Upper lobe of right lung (tissue), 1 donor: ENCODE data around the gene CCDC13. TPM values are rescaled to one million over a fixed set of nuclear protein-coding genes. Genes with fewer than 3 reads are reported as not detected.

Source experiments
- ATAC-seq: fragments of 200-7000 bp; cut with Tn5 transposase; one replicate; pipeline ENCODE4 v1.9.1; 2020; ENCODE audit warnings: mild to moderate bottlenecking, moderate library complexity
- DNase-seq: peaks from one replicate; pipeline ENCODE4 v3.0.0-alpha.2; 2020
- H3K27ac ChIP-seq: fragments of 200-600 bp; one replicate; pipeline ENCODE4 v1.8.0; 2022
- H3K27me3 ChIP-seq: fragments of 200-600 bp; one replicate; pipeline ENCODE4 v1.8.0; 2022; ENCODE audit warnings: mild to moderate bottlenecking
- H3K36me3 ChIP-seq: fragments of 200-600 bp; one replicate; pipeline ENCODE4 v1.8.0; 2022
- H3K4me1 ChIP-seq: fragments of 200-600 bp; one replicate; pipeline ENCODE4 v1.8.0; 2022
- H3K4me3 ChIP-seq: fragments of 200-600 bp; one replicate; pipeline ENCODE4 v1.8.0; 2022; ENCODE audit warnings: mild to moderate bottlenecking
- H3K9me3 ChIP-seq: fragments of 200-600 bp; one replicate; pipeline ENCODE4 v1.8.0; 2022
- intact Hi-C: fragments of 100-400 bp; cut with DNase I; formaldehyde crosslinking; loops from one replicate; pipeline ENCODE4 v1.11.0; 2022
- total RNA-seq: library from RNA; stranded (reverse); fragmentation: NEBNext Ultra II Directional; extraction: Animal tissue kit (Norgen Biotek cat#: 25700); gene quantifications from one replicate; pipeline ENCODE4 v1.2.1, GENCODE V29; 2021
- TF ChIP-seq, protein P1 (sequence below): fragments of 200-600 bp; IDR thresholded peaks from one replicate; pipeline ENCODE4 v1.8.0; 2022; ENCODE audit warnings: antibody characterized with exemption
- donor health status: DM: no; HTN: yes; CAD: no; lungs with severe emphysema.

Gene CCDC13
- total RNA-seq, 1 donor from 2014 or later: 0.87 TPM

DNA sequence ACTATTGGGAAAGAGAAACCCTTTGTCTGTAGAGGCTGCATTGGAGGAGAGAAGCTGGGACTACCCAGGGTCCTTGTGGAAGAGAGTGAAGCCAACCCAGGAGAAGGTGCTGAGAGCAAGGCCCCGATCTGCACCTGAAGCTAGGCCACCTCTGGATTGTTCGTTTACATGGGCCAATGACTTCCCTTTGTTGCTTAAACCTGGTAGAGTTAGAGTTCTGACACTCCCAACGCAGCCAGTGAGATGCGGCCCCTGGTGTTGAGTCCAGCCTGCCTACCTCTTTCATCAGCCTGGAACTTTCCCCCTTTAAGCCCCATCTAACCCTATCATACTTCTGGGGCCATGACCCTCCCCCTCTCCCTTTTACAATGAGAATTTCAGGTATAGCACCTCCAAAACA, 30.8 kb downstream of the CCDC13 start:
- Histone ChIP-seq H3K9me3 (no peaks in the 10 kb centered on the region), H3K27ac (no peak overlapping the region), H3K4me3 (no peak overlapping the region), H3K4me1 (peaks cover 14% of the 10 kb centered on the region), H3K36me3 (no peaks in the 10 kb centered on the region), H3K27me3 (no peaks in the 10 kb centered on the region)
- no peak for ATAC-seq
- DNase-seq: no peak
- intact Hi-C loops: no loop called here
- TF ChIP-seq, protein P1, sequence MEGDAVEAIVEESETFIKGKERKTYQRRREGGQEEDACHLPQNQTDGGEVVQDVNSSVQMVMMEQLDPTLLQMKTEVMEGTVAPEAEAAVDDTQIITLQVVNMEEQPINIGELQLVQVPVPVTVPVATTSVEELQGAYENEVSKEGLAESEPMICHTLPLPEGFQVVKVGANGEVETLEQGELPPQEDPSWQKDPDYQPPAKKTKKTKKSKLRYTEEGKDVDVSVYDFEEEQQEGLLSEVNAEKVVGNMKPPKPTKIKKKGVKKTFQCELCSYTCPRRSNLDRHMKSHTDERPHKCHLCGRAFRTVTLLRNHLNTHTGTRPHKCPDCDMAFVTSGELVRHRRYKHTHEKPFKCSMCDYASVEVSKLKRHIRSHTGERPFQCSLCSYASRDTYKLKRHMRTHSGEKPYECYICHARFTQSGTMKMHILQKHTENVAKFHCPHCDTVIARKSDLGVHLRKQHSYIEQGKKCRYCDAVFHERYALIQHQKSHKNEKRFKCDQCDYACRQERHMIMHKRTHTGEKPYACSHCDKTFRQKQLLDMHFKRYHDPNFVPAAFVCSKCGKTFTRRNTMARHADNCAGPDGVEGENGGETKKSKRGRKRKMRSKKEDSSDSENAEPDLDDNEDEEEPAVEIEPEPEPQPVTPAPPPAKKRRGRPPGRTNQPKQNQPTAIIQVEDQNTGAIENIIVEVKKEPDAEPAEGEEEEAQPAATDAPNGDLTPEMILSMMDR: no peak

DNA sequence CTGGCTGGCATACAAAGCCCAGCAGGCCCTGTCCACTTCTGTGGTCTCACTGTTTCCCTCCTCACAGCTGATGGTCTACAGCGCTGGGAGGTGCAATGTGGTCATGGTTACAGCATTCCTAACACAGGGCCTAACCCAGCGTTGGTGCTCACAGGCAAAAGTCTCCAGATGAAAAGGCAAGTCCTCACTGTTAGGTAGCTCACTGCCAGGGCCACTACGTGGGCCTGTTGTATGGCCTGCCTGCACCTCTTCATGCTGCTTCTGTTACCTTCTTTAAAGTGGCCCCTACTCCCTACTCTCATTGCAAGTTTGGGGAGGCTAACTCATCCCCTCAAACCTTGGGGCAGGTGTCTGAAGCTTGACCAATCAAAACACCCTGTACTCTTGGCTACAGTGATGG, 31.3 kb downstream of the CCDC13 start:
- Histone ChIP-seq H3K27ac (no peak overlapping the region), H3K4me3 (no peak overlapping the region), H3K36me3 (no peaks in the 10 kb centered on the region), H3K9me3 (no peaks in the 10 kb centered on the region), H3K4me1 (peaks cover 13% of the 10 kb centered on the region), H3K27me3 (no peaks in the 10 kb centered on the region)
- TF ChIP-seq, protein P1: no peak
- DNase-seq: no peak
- intact Hi-C loops: no loop called here
- ATAC-seq: no peak

DNA sequence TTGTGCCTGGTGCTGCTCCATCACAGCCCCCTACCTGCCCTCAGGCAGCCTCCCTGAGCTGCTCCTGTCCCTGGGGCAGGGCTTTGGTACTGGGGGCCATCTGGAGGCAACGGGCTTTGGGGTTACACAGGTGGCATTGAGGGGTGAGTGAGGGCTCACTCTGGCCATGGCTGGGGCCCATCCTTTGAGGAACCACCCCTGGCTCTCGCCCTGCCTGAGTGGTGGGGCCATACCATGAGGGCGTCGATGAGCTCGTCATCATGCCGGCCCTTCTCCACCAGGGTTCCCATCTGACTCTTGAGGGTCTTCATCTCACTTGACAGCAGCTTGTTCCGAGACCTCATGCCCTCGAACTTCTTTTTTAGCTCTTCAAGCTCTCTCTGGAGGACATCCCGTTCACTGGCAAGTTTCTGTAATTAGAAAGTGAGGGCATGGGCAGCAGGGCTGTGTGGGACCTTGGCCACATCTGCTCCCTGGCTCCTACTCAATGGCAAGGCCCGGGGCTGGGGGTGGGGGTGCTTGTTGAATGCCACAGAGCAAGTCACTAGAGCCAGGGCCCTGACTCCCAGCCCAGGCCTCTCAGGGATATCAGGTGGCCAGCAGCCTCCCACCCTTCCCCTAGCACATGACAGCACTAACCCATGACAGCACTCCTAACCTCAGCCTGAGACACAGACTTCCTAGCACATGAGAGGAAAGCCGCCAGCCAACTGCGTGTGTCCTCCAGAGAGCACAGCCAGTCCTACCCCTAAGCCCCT, 33.5 kb downstream of the CCDC13 start:
- DNase-seq (no peak), ATAC-seq (peak; percentile 37)
- no peak overlapping the region for H3K4me3 ChIP-seq
- H3K4me1 ChIP-seq: no peaks in the 10 kb centered on the region
- intact Hi-C loops: no loop called here
- no peaks in the 10 kb centered on the region for H3K27me3 ChIP-seq
- TF ChIP-seq, protein P1: no peak
- no peaks in the 10 kb centered on the region for H3K9me3 ChIP-seq
- H3K36me3 ChIP-seq: no peaks in the 10 kb centered on the region
- H3K27ac ChIP-seq: no peak overlapping the region

- no peak overlapping the region for H3K4me3 ChIP-seq
- H3K9me3 ChIP-seq: no peaks in the 10 kb centered on the region
- H3K27ac ChIP-seq: no peak overlapping the region
- intact Hi-C loops: no loop called here
- H3K36me3 ChIP-seq: no peaks in the 10 kb centered on the region
- H3K4me1 ChIP-seq: no peaks in the 10 kb centered on the region
- H3K27me3 ChIP-seq: no peaks in the 10 kb centered on the region
- ATAC-seq: no peak
- DNase-seq: no peak
- TF ChIP-seq, protein P1: no peak
Measured at GRCh38 chr3:42736531-42736930, 36.5 kb downstream of the CCDC13 start.

GRCh38 chr3:42736081-42736480, 37.0 kb downstream of the CCDC13 start:
- H3K27me3 ChIP-seq: no peaks in the 10 kb centered on the region
- no peak for ATAC-seq

More at GRCh38 chr3:42736081-42736480, 37.0 kb downstream of the CCDC13 start:
- TF ChIP-seq, protein P1: no peak
- no peak for DNase-seq
- Histone ChIP-seq H3K4me3 (no peak overlapping the region), H3K9me3 (no peaks in the 10 kb centered on the region), H3K4me1 (no peaks in the 10 kb centered on the region), H3K36me3 (no peaks in the 10 kb centered on the region), H3K27ac (no peak overlapping the region)
- intact Hi-C loops: no loop called here
